LoVo (cell line): ENCODE data around the gene SNX30.

ENCODE experiments used
- DNase-seq: peaks from one replicate; pipeline ENCODE4 v3.0.0-alpha.2; 2016; ENCODE audit warnings: low spot score

SNX30 gene

DNA sequence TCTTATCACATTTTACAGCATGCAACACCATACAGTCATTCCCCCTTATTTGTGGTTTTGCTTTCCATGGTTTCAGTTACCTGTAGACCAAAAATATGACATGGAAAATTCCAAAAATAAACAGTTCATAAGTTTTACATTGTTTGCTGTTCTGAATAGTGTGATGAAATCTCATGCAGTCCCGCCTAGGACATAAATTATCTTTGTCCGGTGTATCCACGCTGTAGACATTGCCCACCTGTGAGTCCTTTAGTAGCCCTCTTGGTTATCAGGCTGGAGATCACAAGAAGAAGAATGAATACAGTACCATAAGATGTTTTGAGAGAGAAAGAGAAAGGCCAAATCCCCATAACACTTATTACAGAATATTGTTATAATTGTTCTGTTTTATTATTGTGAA is 72.1 kb downstream of the SNX30 start:
- no peak for DNase-seq

DNA sequence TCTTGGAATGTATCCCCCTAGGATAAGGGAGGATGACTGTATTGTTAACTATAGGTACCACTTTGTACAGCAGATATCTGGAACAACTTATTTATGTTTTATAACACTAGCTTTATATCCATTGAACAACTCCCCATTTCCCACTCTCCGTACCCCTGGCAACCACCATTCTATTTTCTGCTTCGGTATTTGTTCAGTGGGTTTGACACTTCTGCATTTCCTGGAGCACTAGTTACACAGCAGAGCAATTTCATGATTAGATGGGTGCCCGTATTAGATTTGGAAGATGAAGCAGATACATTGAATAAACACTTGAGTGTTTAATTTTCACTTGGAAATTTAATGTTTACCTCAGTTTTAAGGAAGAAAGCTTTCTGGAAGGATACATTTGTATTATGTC is 72.7 kb downstream of the SNX30 start:
- DNase-seq, result no peak

DNA sequence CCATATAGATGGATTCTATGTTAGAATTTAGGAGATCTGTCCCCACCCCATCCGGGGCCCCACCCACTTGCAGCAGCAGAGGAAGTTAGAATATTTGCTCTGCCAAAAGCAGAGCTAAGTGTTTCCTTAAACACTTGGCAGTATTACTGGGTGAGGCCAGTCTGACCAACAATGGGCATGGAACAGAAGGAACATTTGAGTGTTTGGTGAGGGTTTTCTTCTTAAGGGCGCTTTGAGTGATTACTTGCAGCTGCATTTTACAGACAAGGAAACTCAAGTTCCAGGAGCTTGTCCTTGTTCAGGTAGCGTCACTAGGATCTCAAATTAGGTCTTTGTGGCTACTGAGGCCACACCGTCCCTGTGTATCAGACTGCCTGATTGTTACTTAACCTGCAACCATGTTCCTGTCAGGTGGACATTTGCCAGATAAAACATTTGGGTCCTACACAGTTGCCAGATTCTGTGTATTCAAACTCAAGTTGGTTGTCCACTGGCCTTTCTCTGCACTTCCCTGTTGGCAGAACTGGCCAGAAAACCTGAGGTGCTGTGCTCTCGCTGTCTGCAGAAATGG is 80.8 kb downstream of the SNX30 start:
- DNase-seq, result no peak

DNA sequence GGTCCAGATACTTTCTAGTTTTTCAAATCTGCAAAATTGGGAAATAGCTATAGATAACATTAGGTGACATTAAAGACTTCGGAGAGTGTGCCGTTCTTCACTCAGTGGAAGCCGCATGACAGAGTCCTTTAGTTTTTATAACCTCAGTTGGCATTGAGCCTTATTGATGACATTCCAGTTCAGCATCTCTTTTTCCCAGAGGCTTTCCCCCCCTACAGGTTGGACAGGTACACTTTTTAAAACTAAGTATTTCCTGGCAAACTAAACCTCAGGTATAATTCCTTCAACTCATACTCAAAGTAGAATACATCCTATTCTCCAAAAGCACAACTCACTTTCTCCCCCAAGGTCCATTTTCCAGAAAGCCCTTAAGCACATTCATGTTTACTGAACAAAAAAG is 81.4 kb downstream of the SNX30 start:
- DNase-seq, result no peak

DNA sequence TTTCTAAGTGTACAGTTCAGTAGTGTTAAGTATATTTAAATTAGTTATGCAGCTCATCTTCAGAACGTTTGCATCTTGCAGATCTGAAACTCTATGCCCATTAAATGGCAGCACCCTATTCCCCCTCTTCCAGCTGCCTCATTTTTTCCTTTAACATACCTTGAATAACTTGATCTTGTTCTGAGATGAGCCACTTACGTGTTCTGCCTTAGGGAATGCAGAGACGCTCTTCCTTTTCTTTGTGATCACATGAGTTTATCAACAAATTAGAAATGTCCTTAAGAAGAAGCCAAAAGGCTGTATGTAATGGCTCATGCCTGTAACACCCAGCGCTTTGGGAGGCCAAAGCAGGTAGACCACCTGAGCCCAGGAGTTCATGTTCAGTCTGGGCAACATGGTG is 82.5 kb downstream of the SNX30 start:
- DNase-seq, result no peak

DNA sequence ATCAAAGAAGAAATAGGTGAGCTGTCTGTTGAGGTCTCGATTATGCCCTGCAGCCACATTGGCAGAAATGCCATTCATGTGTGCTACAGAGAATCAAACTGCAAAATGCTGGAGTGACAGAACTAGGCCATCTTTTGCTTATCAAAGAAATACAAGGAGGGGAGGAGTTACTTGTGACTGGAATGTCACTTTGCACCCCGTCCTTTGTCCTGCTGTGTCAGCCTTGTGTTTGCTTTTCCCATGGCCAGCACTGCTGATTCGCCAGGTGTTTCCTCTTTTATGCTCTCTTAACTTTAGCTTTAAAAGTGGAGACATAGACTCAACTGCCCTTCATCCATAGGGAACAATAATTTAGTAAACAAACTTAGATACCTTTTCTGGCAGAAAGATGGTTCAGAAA is 85.8 kb downstream of the SNX30 start:
- DNase-seq, result no peak

DNA sequence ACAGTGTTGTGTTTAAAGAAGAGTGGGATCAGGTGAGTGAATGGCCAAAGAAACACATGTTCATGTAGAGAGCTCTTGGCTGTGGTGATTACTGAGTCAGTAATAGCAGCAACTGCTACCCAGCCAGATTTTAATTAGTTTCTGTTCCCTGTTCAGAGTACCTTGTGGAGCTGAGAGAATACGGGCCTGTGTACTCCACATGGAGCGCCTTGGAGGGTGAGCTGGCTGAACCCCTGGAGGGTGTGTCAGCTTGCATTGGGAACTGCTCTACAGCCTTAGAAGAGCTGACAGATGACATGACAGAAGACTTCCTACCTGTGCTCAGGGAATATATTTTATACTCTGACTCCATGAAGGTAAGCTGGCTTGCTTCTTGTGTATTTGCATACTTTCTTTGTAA is 87.8 kb downstream of the SNX30 start:
- DNase-seq, result no peak

DNA sequence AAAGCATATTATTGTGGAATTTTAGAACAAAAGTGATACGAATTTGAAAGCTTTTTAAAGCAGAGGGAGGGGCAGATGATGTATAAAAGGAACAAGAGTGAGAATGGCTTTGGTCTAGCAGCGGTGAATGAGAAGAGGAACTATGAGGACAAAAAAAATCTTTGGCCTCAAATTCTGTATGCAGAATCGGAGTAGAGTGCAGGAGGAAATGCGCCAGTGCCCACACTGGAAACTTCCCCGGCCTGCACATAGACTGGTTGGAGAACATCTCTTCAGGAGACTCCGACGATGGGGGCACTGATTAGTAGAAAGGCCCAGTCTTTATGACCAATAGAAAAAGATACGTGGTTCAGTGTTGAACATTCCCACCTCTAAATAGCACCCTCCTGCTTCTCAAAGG is 88.8 kb downstream of the SNX30 start:
- no peak for DNase-seq

DNA sequence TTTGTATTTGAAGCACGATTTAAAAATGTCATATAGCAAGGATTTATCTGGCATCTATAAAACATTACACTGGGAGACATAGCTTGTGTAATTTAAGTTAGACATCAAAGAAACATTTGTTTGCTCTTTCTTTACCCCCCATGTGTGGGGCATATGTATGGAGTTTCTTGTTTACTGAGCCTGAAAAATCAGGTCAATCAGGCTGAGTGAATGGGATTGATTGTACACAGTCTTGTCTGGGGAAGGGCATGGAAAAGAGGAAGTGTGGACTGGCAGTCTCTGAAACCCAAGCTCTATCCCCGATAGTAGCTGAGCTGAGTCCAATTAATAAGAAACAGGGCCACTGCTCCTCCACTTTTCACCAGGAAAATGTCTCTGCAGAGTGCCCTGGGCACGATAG is 90.7 kb downstream of the SNX30 start:
- DNase-seq, result no peak

DNA sequence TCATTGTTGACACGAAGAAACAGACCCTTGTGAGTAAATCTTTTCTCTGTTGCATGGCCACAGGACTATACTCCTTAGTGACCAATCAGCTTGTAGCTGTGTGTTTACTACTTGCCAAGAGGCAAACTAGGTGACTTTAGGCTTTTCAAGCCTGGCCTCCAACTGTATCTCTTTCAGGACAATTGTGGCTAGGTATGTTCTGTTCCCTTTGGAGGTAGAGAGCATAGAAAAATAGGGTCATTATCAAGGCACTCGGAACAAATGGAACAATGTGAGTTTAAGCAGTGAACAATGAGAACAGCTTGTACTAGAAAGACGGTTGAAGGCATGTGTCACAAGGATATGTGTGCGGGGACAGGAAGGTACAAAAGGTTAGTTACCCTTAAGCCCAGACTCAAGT is 92.0 kb downstream of the SNX30 start:
- DNase-seq, result no peak

DNA sequence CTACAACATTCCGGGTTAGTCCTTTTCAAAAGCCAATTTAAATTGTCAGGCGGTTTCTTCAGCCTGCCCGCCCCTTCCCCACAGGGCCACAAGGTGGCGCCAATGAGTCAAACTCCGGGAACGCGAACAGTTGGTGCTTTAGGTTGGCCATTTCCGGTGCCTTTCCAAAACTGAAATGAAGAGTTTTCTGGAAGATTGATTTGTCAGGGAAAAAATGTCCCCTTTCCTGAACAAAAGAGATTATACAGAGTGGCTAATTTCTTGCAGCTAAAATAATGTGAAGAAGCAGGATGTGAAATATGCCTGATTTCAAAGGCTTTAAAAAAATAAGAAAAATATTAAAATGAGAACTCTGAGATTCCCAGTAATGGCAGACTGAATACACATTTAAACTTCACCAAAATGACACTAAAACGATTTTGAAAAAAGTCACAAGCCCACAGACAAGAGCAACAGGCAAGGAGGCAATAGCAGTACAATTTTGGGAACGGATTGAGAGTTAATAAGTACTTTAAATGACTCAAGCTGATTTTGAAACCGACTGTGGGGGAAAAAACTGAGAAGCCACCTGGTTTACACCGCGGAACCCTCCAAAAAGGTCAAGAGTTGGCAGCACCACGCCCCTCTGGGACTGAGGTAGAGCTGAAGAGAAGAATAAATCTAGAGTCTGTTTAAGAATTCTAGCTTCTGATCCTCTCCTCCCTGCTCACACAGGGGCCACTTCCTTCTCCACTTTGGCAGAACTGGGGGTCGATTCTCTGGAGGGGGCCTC is 94.4 kb downstream of the SNX30 start:
- peak; percentile 78 for DNase-seq

DNA sequence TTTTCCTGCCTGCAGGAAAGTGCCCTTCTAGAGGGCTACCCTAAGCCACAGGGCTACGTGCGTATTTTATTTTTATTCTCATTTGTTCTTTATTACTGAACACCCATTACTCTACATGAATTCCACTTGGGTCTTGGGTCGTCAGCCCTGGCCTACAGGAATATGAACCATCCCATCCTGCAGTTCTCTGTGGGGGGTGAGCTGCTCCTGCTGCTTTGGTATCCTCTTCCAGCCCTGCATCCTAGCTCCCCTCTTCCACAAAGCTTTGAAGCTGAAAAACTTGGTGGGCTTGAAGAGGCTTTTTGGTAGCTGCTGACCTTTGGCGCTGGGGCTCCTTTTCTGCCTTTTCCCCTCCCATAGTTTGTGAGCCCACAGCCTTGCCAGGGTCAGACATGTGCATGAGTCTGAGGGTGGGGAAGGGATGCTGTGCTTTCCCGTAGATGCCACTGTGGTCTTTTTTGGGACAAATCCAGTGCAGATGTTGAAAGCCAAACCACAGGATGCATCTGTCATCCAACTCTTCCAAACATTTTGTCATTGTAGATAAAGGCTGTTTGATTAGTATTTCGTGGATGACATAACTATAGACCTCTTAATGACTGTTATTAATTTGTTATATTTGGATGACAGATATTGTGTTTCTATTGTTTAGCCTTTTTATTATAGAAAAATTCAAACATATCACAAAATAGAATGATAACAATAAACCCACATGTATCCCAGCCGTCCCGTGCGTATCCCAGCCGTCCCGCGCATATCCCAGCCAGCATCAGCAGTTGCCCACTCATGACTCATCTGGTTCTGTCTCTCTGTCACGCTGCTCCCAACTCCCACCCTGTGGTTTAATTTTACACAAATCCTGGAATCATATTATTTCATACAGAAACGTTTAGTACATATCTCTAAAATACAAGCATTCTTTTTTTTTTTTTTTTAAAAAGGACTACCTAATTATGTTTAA is 96.2 kb downstream of the SNX30 start:
- no peak for DNase-seq

DNA sequence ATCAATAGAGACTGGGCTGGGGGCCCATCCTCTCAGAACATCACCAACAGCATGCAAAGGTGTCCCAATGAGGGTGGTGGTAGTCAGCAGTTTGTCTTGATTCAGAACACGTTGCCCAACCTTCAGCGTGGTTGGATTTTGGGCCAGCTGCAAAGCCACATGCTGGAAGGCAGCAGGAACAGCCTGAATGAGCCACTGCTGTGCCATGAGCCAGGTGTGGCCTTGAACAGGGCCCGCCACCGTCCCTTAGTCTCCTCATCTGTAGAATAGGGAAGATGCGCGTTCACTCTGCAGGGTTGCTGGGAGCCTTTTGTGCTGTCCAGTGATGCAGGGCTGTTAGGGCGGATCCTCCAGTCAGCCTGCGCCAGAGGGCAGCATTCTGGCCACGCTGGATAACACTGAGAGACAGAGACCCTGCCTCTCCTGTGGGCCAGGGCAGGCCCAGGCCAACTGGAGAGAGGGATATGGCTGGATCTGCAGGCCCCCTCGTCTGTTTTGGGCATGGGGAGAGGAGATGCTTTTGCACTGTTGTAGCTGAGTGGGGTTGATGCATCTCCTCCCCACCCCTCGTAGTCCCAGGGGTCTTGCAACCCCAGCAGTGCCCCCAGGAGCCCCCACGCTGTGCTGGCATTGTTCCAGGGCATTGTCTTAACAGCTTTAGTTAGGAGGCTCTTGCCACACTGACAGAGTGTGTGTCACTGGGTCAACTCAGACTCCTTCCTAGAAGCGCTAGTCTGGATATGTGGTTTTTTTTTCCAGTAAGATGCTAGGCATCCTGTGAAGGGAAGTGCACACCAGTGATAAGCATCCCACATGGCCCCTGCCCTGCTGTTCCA is 98.0 kb downstream of the SNX30 start:
- DNase-seq, result no peak

DNA sequence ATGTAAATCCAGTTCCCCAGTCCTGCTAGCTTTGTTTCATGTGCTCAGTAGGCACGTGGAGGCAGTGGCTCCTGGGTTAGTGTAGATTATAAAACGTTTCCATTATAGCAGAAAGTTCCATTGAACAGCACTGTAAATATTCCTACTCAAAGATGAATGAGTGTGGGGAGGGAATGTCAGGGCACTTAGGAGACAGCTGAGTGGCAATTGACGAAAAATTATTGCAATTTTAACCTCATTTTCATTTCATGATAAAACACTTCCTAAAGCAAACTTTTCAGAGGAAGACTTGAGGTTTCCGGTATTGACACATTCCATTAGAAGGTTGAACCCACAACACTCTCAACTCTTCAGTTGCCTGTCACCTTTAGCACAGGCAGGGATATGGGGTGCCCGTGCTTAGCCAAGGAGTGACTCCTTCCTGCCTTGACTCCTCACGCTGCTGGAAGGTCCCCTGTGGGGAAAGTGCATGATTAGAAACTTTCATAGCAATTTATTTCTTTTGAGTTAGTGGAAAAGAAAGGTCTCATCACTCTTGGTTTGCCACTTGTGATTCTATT is 98.9 kb downstream of the SNX30 start:
- no peak for DNase-seq

DNA sequence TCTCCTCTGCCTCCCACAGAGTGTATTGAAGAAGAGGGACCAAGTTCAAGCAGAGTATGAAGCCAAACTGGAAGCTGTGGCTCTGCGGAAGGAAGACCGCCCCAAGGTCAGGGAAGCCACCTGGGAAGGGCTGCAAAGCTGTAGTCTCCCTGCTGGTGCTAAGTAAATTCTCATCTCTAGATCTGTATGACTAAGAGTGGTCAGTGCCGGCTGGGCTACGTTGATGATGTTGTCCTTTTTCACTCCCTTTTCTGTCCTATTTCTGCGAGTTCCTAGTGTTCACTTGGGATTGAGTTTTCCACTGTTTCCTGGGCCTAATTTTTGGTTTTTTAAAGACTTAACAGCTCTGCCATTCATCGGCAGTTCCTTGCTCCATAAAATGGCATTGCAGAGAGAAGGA is 100.3 kb downstream of the SNX30 start:
- no peak for DNase-seq

DNA sequence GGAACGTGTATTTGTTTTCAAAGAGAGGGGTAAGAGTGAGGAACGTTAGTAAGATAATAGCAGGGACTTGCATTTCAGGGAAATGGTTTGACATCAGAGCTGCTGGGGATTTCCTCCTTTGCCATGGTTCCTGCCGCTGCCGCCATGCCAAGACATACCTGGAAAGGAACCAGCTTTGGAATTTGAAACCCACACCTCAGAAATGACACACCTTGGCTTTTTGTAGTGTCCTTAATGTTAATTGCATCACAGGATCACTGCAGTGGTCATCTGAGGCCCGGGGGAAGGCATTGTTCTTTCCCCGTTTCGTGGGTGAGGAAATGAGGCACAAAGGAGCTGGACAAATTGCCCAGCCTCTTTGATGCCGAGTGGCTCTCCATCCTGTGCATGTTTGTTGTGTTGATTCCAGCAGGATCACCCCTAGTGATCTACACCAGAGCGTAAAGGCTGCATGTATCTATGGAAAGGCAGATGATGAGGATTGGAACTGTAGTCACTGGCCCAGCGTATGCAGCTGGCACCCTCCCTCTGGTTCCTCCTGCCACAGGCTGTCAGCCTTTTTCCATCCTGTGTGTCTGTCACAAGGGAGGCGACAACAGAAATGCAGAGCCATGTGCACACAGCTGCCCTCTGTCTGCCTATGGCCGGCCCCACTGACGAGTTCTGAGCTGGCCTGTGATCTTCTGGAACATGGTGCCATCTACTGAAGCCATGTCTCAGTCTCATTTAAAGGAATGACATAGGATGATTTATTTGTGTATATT is 102.4 kb downstream of the SNX30 start:
- DNase-seq, result no peak

DNA sequence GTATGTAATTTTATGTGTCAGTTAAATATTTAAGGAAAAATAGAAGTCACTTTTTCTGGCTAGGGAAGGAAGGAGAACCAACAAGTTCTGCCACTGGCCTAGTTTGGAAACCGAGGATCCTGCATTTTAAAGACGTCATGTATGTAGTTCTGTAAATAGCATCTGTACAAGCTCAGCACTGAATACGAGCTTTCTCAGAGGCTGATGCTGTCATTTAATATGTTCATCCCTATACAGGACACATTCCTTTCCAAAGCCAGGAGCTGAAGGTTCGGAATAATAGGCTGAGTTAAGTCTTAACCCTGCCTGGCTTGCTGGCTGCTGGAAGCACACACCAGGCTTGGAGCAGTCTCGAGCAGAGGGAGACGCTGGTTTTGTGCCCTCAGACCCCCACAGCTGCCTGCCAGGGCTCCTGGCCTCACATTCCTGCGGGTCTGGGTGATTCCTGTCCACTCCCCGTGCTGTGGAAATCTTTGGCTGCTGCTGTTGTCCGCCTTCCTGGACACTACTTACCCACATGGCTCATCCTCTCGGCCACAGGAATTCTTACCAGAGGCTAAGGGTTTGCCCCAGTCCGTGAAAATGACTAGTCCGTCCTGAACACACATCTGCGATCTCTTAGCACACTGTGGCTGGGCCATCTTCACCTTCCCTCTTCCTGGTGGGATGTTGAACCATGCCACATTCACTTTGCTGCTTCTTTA is 103.5 kb downstream of the SNX30 start:
- no peak for DNase-seq

DNA sequence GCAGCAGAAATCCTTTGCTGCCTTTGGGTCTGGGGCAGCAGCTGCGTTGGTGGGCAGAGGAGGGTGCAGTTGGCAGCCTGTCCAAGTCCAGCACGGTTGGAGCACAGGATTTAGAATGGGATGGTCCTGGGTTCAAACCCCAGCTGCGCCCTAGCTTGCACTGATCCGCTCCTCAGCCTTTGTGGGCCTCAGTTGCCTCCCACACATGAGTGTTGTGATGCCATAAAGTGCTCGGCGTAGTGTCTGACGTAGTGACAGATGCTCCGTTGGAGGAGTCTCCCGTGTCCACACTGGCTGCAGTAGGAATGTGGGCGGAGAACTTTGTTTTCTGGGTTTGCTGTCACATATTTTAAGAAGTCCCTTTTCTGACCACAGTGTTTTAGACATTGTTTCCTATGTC is 104.1 kb downstream of the SNX30 start:
- DNase-seq, result no peak

DNA sequence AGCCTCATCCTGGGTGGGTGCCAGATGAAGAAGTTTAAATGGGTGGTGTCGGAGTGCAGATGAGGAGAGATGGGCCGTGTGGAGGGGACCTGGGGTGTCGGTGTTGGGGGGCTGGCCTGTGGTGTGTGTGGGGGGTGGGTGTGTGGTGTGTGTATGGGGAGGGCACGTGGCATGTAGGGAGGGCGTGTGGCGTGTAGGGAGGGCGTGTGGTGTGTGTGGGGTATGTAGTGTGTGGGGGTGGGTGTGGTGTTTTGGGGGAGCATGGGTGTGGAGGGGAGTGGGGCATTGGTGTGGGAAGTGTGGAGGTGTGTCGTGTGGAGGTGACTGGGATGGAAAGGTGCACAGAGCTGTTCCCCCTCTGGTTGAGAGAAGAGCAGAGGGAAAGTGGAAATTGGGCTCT is 105.6 kb downstream of the SNX30 start:
- no peak for DNase-seq

DNA sequence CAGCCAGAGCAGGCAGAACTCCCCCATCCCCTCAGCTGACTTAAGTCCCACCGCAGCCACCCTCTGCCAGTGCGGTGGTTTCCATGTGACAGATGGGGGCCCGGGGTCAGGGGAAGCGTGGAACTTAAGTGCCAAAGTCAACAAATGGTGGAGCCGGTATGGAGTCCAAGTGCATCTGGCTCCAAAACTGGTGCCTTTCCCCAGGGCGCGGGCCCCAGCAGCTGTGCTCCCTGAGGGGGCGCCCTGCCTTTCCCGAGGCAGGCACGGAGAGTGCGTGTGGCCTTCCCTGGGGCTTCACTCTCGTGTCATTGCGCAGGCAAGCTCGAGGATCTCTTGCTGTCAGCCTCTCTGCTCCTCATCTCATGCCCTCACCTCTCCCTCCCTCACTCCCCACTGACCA is 106.3 kb downstream of the SNX30 start:
- DNase-seq, result no peak
